ENCODE results near the gene VCX3A.
"Not testable (repeated sequence)": the region's sequence is repeated elsewhere in the genome, so short reads cannot be mapped to it uniquely, and the experiment has no call there.

The VCX3A gene

GRCh38 chrX:6535018-6535417 is at the start of gene VCX3A:
Gene VCX3A (minus strand): TSS chrX:6535118. CDS start chrX:6534497, 621 bp downstream.
- not testable (repeated sequence) for H3K9me3 ChIP-seq (ENCODE audit: control insufficient read depth in 2 of 2, low read length in 2 of 2); H3K4me1 ChIP-seq (ENCODE audit: control insufficient read depth, insufficient read depth, low read length); H3K36me3 ChIP-seq (ENCODE audit: control insufficient read depth in 2 of 2, insufficient read depth in 2 of 2, low read length in 2 of 2); H3K9ac ChIP-seq (ENCODE audit: low read length in 2 of 2); H3K4me3 ChIP-seq (ENCODE audit: low read length in 2 of 2); H3K27ac ChIP-seq (ENCODE audit: low read length); H3K27me3 ChIP-seq (ENCODE audit: control insufficient read depth in 1 of 2, insufficient read depth in 2 of 2, low read length in 2 of 2)

DNA sequence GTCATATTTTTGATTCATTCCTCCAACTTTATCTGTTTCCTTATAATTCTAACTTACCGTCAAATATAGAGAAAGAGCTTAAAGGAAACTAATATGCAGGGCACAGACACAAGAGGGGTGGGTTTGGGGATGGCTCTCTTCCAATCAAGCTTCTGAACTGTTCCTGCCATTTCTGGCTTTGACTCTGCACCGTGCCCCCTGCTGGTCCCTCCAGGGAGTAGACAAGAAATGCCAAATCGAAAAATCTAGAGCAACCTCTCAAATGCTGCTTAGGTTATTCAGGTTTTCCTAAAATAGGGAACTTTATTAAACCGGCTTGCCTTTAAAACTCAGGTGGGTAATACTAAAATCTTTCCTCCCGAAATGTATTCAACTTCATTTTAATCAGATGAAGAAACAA is 39.8 kb upstream of the VCX3A start:
- H3K27ac ChIP-seq (ENCODE audit: low read length), result no peak overlapping the region
- H3K36me3 ChIP-seq (ENCODE audit: control insufficient read depth in 2 of 2, insufficient read depth in 2 of 2, low read length in 2 of 2), result no peaks in the 10 kb centered on the region
- no peak overlapping the region for H3K9ac ChIP-seq (ENCODE audit: low read length in 2 of 2)
- H3K27me3 ChIP-seq (ENCODE audit: control insufficient read depth in 1 of 2, insufficient read depth in 2 of 2, low read length in 2 of 2), result no peaks in the 10 kb centered on the region
- no peaks in the 10 kb centered on the region for H3K9me3 ChIP-seq (ENCODE audit: control insufficient read depth in 2 of 2, low read length in 2 of 2)
- H3K4me3 ChIP-seq (ENCODE audit: low read length in 2 of 2), result no peak overlapping the region
- no peaks in the 10 kb centered on the region for H3K4me1 ChIP-seq (ENCODE audit: control insufficient read depth, insufficient read depth, low read length)

GRCh38 chrX:6568031-6568430 is 33.1 kb upstream of the VCX3A start:
- no peak overlapping the region for H3K9ac ChIP-seq (ENCODE audit: low read length in 2 of 2)
- H3K36me3 ChIP-seq (ENCODE audit: control insufficient read depth in 2 of 2, insufficient read depth in 2 of 2, low read length in 2 of 2), result no peaks in the 10 kb centered on the region
- H3K4me3 ChIP-seq (ENCODE audit: low read length in 2 of 2), result no peak overlapping the region
- no peak overlapping the region for H3K27ac ChIP-seq (ENCODE audit: low read length)
- H3K4me1 ChIP-seq (ENCODE audit: control insufficient read depth, insufficient read depth, low read length), result no peaks in the 10 kb centered on the region
- H3K27me3 ChIP-seq (ENCODE audit: control insufficient read depth in 1 of 2, insufficient read depth in 2 of 2, low read length in 2 of 2), result no peaks in the 10 kb centered on the region
- no peaks in the 10 kb centered on the region for H3K9me3 ChIP-seq (ENCODE audit: control insufficient read depth in 2 of 2, low read length in 2 of 2)

DNA sequence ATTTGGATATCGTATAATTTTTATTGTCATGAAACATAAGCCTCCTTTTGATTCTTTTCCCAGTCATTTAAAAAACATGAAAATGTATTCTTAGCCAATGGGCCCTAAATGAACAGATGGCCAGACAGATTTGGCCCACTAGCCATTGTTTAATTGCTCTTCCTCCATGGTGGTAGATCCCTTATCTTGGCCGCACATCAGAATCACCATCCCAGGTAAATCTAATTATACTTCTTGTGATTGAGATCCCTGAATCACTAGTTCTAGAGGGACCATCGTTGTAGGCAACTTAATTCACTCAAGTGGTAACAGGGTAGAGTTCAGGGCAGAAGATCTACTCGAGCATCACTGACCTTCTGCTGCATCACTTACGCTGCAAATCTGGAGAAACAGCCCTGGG is 24.1 kb upstream of the VCX3A start:
- H3K4me3 ChIP-seq (ENCODE audit: low read length in 2 of 2), result no peak overlapping the region
- no peaks in the 10 kb centered on the region for H3K36me3 ChIP-seq (ENCODE audit: control insufficient read depth in 2 of 2, insufficient read depth in 2 of 2, low read length in 2 of 2)
- peaks cover 0 to 4% of the 10 kb centered on the region in 2 donors for H3K9me3 ChIP-seq (ENCODE audit: control insufficient read depth in 2 of 2, low read length in 2 of 2)
- H3K4me1 ChIP-seq (ENCODE audit: control insufficient read depth, insufficient read depth, low read length), result no peaks in the 10 kb centered on the region
- H3K27me3 ChIP-seq (ENCODE audit: control insufficient read depth in 1 of 2, insufficient read depth in 2 of 2, low read length in 2 of 2), result no peaks in the 10 kb centered on the region
- H3K27ac ChIP-seq (ENCODE audit: low read length), result no peak overlapping the region
- H3K9ac ChIP-seq (ENCODE audit: low read length in 2 of 2), result no peak overlapping the region

DNA sequence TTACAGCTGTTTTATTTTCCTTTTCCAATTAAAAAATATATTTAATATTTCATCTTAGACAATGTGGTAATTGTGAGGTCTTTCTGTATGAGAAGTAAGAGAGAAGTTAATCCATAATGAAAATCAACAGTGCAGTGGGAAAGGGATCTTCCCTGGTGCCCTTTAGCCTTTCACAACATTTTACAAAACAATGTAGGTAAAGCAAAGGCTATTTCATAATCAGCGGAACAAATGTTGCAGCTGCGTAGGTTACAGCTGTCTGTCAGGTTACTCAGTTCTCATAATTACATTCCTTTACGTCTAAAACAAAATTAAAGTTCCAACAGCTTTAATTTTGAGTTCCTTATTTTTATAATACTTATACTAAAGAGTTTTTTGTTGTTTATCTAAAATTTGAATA is 22.8 kb upstream of the VCX3A start:
- no peaks in the 10 kb centered on the region for H3K36me3 ChIP-seq (ENCODE audit: control insufficient read depth in 2 of 2, insufficient read depth in 2 of 2, low read length in 2 of 2)
- H3K4me1 ChIP-seq (ENCODE audit: control insufficient read depth, insufficient read depth, low read length), result no peaks in the 10 kb centered on the region
- no peak overlapping the region for H3K27ac ChIP-seq (ENCODE audit: low read length)
- H3K27me3 ChIP-seq (ENCODE audit: control insufficient read depth in 1 of 2, insufficient read depth in 2 of 2, low read length in 2 of 2), result no peaks in the 10 kb centered on the region
- no peak overlapping the region for H3K4me3 ChIP-seq (ENCODE audit: low read length in 2 of 2)
- H3K9me3 ChIP-seq (ENCODE audit: control insufficient read depth in 2 of 2, low read length in 2 of 2), result peaks cover 0 to 5% of the 10 kb centered on the region in 2 donors
- no peak overlapping the region for H3K9ac ChIP-seq (ENCODE audit: low read length in 2 of 2)

DNA sequence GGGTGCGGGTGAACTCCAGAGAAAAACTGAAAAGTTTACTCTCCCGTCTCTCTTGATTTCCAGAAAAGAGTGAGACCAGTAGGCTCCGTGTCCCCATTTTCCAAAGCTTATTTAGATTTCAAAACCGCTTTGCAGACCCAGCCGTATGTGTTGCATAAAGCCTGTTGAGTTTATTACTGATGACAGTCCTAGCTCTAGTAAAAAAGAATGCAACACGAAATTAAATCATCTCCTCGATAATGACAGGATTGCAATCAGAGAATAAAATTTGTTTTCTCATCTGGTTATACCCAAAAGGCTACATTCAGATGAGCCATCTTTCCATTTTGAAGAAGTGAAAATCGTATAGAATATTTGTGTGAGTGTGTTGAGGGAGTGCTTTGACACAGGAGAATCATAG is 16.1 kb upstream of the VCX3A start:
- no peaks in the 10 kb centered on the region for H3K4me1 ChIP-seq (ENCODE audit: control insufficient read depth, insufficient read depth, low read length)
- no peaks in the 10 kb centered on the region for H3K27me3 ChIP-seq (ENCODE audit: control insufficient read depth in 1 of 2, insufficient read depth in 2 of 2, low read length in 2 of 2)
- H3K4me3 ChIP-seq (ENCODE audit: low read length in 2 of 2), result no peak overlapping the region
- H3K9ac ChIP-seq (ENCODE audit: low read length in 2 of 2), result no peak overlapping the region
- H3K36me3 ChIP-seq (ENCODE audit: control insufficient read depth in 2 of 2, insufficient read depth in 2 of 2, low read length in 2 of 2), result no peaks in the 10 kb centered on the region
- H3K9me3 ChIP-seq (ENCODE audit: control insufficient read depth in 2 of 2, low read length in 2 of 2), result peaks cover 0 to 13% of the 10 kb centered on the region in 2 donors
- H3K27ac ChIP-seq (ENCODE audit: low read length), result no peak overlapping the region

- H3K27ac ChIP-seq (ENCODE audit: low read length), result no peak overlapping the region
- H3K4me1 ChIP-seq (ENCODE audit: control insufficient read depth, insufficient read depth, low read length), result no peaks in the 10 kb centered on the region
- peaks cover 0 to 3% of the 10 kb centered on the region in 2 donors for H3K9me3 ChIP-seq (ENCODE audit: control insufficient read depth in 2 of 2, low read length in 2 of 2)
- no peak overlapping the region for H3K4me3 ChIP-seq (ENCODE audit: low read length in 2 of 2)
- H3K9ac ChIP-seq (ENCODE audit: low read length in 2 of 2), result no peak overlapping the region
- no peaks in the 10 kb centered on the region for H3K27me3 ChIP-seq (ENCODE audit: control insufficient read depth in 1 of 2, insufficient read depth in 2 of 2, low read length in 2 of 2)
- H3K36me3 ChIP-seq (ENCODE audit: control insufficient read depth in 2 of 2, insufficient read depth in 2 of 2, low read length in 2 of 2), result no peaks in the 10 kb centered on the region
Measured at GRCh38 chrX:6545712-6546111, 10.8 kb upstream of the VCX3A start.

DNA sequence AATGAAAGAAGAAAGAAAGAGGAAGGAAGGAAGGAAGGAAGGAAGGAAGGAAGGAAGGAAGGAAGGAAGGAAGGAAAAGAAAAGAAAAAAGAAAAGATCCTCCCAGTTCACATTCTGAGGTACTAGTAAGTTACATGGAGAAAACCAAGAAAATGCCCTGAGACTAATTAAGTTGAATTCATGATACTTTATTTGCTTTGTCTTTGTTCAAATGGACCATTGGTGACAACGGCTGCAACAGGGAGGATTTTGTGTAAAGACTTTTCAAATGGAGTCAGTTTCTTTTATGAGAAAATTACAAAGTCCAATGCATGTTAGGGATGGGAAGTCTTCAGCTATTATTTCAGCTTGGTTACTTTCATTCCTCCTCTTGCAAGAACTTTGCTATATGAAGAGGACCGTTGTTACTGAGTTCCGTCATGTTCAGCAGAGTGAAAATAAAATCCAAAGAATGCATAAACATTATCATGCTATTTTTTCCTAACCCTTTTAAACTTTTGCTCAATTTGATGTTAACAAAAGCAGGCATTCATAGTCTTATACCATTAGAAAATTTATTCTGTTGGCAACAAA is 8.3 kb downstream of the VCX3A start:
- Histone ChIP-seq H3K27me3 (ENCODE audit: control insufficient read depth in 1 of 2, insufficient read depth in 2 of 2, low read length in 2 of 2) (no peaks in the 10 kb centered on the region), H3K9me3 (ENCODE audit: control insufficient read depth in 2 of 2, low read length in 2 of 2) (no peaks in the 10 kb centered on the region), H3K4me3 (ENCODE audit: low read length in 2 of 2) (no peak overlapping the region), H3K4me1 (ENCODE audit: control insufficient read depth, insufficient read depth, low read length) (no peaks in the 10 kb centered on the region), H3K27ac (ENCODE audit: low read length) (no peak overlapping the region), H3K36me3 (ENCODE audit: control insufficient read depth in 2 of 2, insufficient read depth in 2 of 2, low read length in 2 of 2) (no peaks in the 10 kb centered on the region), H3K9ac (ENCODE audit: low read length in 2 of 2) (no peak overlapping the region)

GRCh38 chrX:6517376-6517775 is 17.5 kb downstream of the VCX3A start:
- Histone ChIP-seq H3K9ac (ENCODE audit: low read length in 2 of 2) (no peak overlapping the region), H3K27ac (ENCODE audit: low read length) (no peak overlapping the region), H3K36me3 (ENCODE audit: control insufficient read depth in 2 of 2, insufficient read depth in 2 of 2, low read length in 2 of 2) (no peaks in the 10 kb centered on the region), H3K27me3 (ENCODE audit: control insufficient read depth in 1 of 2, insufficient read depth in 2 of 2, low read length in 2 of 2) (no peaks in the 10 kb centered on the region), H3K4me3 (ENCODE audit: low read length in 2 of 2) (no peak overlapping the region), H3K9me3 (ENCODE audit: control insufficient read depth in 2 of 2, low read length in 2 of 2) (no peaks in the 10 kb centered on the region), H3K4me1 (ENCODE audit: control insufficient read depth, insufficient read depth, low read length) (no peaks in the 10 kb centered on the region)

DNA sequence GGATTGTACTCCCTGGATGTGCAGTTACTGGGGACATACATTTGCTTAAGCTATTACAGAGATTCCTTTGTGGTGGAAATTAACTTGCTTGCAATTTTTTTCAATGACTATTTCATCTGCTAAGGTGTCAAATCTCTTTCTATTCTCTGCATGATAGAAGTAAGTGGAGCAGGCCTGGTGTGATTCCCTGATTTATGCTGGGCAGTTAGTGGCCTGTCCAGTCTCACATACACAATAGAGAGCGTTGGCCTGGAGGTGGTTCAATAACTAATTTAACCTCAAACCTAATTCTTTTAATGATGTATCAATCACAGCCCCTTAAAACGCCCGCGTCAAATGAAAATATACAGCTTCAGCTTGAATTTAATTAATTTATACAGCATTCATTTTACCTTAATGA is 28.5 kb downstream of the VCX3A start:
- Histone ChIP-seq H3K27me3 (ENCODE audit: control insufficient read depth in 1 of 2, insufficient read depth in 2 of 2, low read length in 2 of 2) (no peaks in the 10 kb centered on the region), H3K36me3 (ENCODE audit: control insufficient read depth in 2 of 2, insufficient read depth in 2 of 2, low read length in 2 of 2) (no peaks in the 10 kb centered on the region), H3K4me3 (ENCODE audit: low read length in 2 of 2) (no peak overlapping the region), H3K4me1 (ENCODE audit: control insufficient read depth, insufficient read depth, low read length) (no peaks in the 10 kb centered on the region), H3K9me3 (ENCODE audit: control insufficient read depth in 2 of 2, low read length in 2 of 2) (no peaks in the 10 kb centered on the region), H3K27ac (ENCODE audit: low read length) (no peak overlapping the region), H3K9ac (ENCODE audit: low read length in 2 of 2) (no peak overlapping the region)

GRCh38 chrX:6505960-6506359 is 29.0 kb downstream of the VCX3A start:
- H3K9me3 ChIP-seq (ENCODE audit: control insufficient read depth in 2 of 2, low read length in 2 of 2), result no peaks in the 10 kb centered on the region
- H3K9ac ChIP-seq (ENCODE audit: low read length in 2 of 2), result no peak overlapping the region
- H3K4me3 ChIP-seq (ENCODE audit: low read length in 2 of 2), result no peak overlapping the region
- no peaks in the 10 kb centered on the region for H3K27me3 ChIP-seq (ENCODE audit: control insufficient read depth in 1 of 2, insufficient read depth in 2 of 2, low read length in 2 of 2)
- no peaks in the 10 kb centered on the region for H3K36me3 ChIP-seq (ENCODE audit: control insufficient read depth in 2 of 2, insufficient read depth in 2 of 2, low read length in 2 of 2)
- H3K27ac ChIP-seq (ENCODE audit: low read length), result no peak overlapping the region
- H3K4me1 ChIP-seq (ENCODE audit: control insufficient read depth, insufficient read depth, low read length), result no peaks in the 10 kb centered on the region
